ENCODE measurements around the gene SEC24A. TPM values are rescaled to one million over a fixed set of nuclear protein-coding genes. Genes with fewer than 3 reads are reported as not detected.

Gene SEC24A
- total and polyA plus RNA-seq, 9 donors, result 14.5 to 25.4 (median 17.2) TPM

GRCh38 chr5:134772461-134773125 is 124.0 kb downstream of the SEC24A start:
- WGBS (ENCODE audit: insufficient coverage), result 86% methylated on average over 10 of the region's 10 CpGs
- H3K27ac ChIP-seq (ENCODE audit: low read length), result no peak overlapping the region
- H3K36me3 ChIP-seq (ENCODE audit: control insufficient read depth, insufficient read depth, low read length), result peaks cover 56% of the 10 kb centered on the region
- H3K4me3 ChIP-seq (ENCODE audit: low read length), result no peak overlapping the region
- no peaks in the 10 kb centered on the region for H3K9me3 ChIP-seq (replicated peaks; ENCODE audit: control insufficient read depth, low read depth, low read length)
- DNase-seq, result no peak
- H3K27me3 ChIP-seq (ENCODE audit: control insufficient read depth, insufficient read depth, low read length), result no peaks in the 10 kb centered on the region
- H3K4me1 ChIP-seq (ENCODE audit: control insufficient read depth, insufficient read depth, low read length), result no peaks in the 10 kb centered on the region

DNA sequence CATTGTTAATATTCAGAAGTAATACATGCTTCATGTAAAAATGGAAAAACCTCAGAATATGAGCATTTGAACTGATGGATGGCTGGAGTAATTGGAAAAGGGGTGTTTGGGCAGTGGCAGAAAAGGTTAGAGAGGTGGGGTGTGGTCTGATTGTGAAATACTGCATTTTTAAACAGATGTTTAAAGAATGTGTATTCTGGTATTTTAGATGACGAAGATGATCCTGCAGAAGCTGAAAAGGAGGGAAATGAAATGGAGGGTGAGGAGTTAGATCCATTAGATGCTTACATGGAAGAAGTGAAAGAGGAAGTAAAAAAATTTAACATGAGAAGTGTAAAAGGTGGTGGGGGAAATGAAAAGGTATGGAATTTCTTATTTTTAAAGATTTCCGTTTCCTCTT is 128.8 kb downstream of the SEC24A start:
- 100% methylated on average over 1 of the region's 2 CpGs for WGBS (ENCODE audit: insufficient coverage)
- DNase-seq, result no peak
- Histone ChIP-seq H3K27ac (ENCODE audit: low read length) (no peak overlapping the region), H3K4me1 (ENCODE audit: control insufficient read depth, insufficient read depth, low read length) (no peaks in the 10 kb centered on the region), H3K9me3 (replicated peaks; ENCODE audit: control insufficient read depth, low read depth, low read length) (no peaks in the 10 kb centered on the region), H3K36me3 (ENCODE audit: control insufficient read depth, insufficient read depth, low read length) (peaks cover 63% of the 10 kb centered on the region), H3K27me3 (ENCODE audit: control insufficient read depth, insufficient read depth, low read length) (no peaks in the 10 kb centered on the region), H3K4me3 (ENCODE audit: low read length) (no peak overlapping the region)

Other genes starting within 250 kb of the SEC24A start
- gene CDKN2AIPNL, start 236.9 kb upstream of the SEC24A start, total RNA-seq, result 32.1 TPM
- gene CDKN2AIPNL, start 236.9 kb upstream of the SEC24A start, polyA plus RNA-seq (ENCODE audit: insufficient read depth in 1 of 8, insufficient read length in 8 of 8, low replicate concordance in 1 of 8), result 10 to 100 TPM; 26.3 to 29.8 (median 27.5) TPM
- 1.3 TPM for gene JADE2, start 123.1 kb upstream of the SEC24A start, total RNA-seq
- gene JADE2, start 123.1 kb upstream of the SEC24A start, polyA plus RNA-seq (ENCODE audit: insufficient read depth in 1 of 8, insufficient read length in 8 of 8, low replicate concordance in 1 of 8), result 1 to 10 TPM in 5 of 8 donors, under 1 TPM in 3; 0.67 to 2.3 (median 1.1) TPM
- 41.1 TPM for gene SAR1B, start 16.0 kb upstream of the SEC24A start, total RNA-seq
- 10 to 100 TPM; 26.2 to 40.0 (median 32.0) TPM for gene SAR1B, start 16.0 kb upstream of the SEC24A start, polyA plus RNA-seq (ENCODE audit: insufficient read depth in 1 of 8, insufficient read length in 8 of 8, low replicate concordance in 1 of 8)
- gene CAMLG, start 89.8 kb downstream of the SEC24A start, total RNA-seq, result 40.7 TPM
- gene CAMLG, start 89.8 kb downstream of the SEC24A start, polyA plus RNA-seq (ENCODE audit: insufficient read depth in 1 of 8, insufficient read length in 8 of 8, low replicate concordance in 1 of 8), result 10 to 100 TPM; 47.4 to 58.5 (median 55.2) TPM
- 30.0 TPM for gene DDX46, start 110.0 kb downstream of the SEC24A start, total RNA-seq
- 10 to 100 TPM; 39.1 to 61.8 (median 52.4) TPM for gene DDX46, start 110.0 kb downstream of the SEC24A start, polyA plus RNA-seq (ENCODE audit: insufficient read depth in 1 of 8, insufficient read length in 8 of 8, low replicate concordance in 1 of 8)
- gene C5orf24, start 197.2 kb downstream of the SEC24A start, total RNA-seq, result 39.1 TPM
- gene C5orf24, start 197.2 kb downstream of the SEC24A start, polyA plus RNA-seq (ENCODE audit: insufficient read depth in 1 of 8, insufficient read length in 8 of 8, low replicate concordance in 1 of 8), result 10 to 100 TPM; 50.9 to 75.4 (median 67.2) TPM
- 72.7 TPM for gene TXNDC15, start 225.6 kb downstream of the SEC24A start, total RNA-seq
- 10 to 100 TPM; 60.3 to 95.4 (median 71.2) TPM for gene TXNDC15, start 225.6 kb downstream of the SEC24A start, polyA plus RNA-seq (ENCODE audit: insufficient read depth in 1 of 8, insufficient read length in 8 of 8, low replicate concordance in 1 of 8)